Lower leg skin (tissue), 3 donors: Measurements from ENCODE around the gene CWC22.

ENCODE experiments used
- CTCF ChIP-seq, 3 donors: fragments of 450-650 bp; IDR thresholded peaks; one replicate each; pipeline ENCODE4 v1.5.1; 2016; ENCODE audit warnings: antibody characterized with exemption in 3 of 3, mild to moderate bottlenecking in 3 of 3, moderate library complexity in 2 of 3
- POLR2A ChIP-seq, 2 donors: fragments of 450-650 bp; IDR thresholded peaks; one replicate each; pipeline ENCODE4 v1.6.1; 2016 to 2017; ENCODE audit warnings: antibody characterized with exemption in 2 of 2, mild to moderate bottlenecking in 1 of 2, moderate library complexity in 1 of 2

GRCh38 chr2:180017784-180018183 lies 10.7 kb upstream of the CWC22 start:
- no peak for TF ChIP-seq POLR2A (IDR thresholded peaks at IDR 0.05)
- no peak for TF ChIP-seq CTCF (IDR thresholded peaks at IDR 0.05)
